K562 (cell line): Measurements from ENCODE around the gene PNPLA8. TPM values are rescaled to one million over a fixed set of nuclear protein-coding genes. Genes with fewer than 3 reads are reported as not detected.

ENCODE experiments used
- ATAC-seq: fragments of 200-7000 bp; cut with Tn5 transposase; 3 replicates; pipeline ENCODE4 v1.9.1; 2020; ENCODE audit warnings: moderate library complexity
- BruUV-seq: library from RNA; stranded (reverse); fragments of 400-500 nt; replicated peaks from 2 replicates; lab custom pipeline; 2021; lab: Mats Ljungman, UMichigan
- CTCF ChIA-PET: fragments of 300-600 bp; formaldehyde crosslinking; extraction: SDS; loops from one replicate; lab custom pipeline; 2021; ENCODE audit warnings: low intra/inter-chr PET ratio; lab: Yijun Ruan, JAX
- POLR2A ChIA-PET: fragments of 300-600, 350-650 bp; sonication (Branson Sonifier 250); formaldehyde crosslinking; extraction: SDS; loops from one replicate; lab custom pipeline; 2021; ENCODE audit warnings: antibody characterized with exemption, inconsistent platforms; lab: Yijun Ruan, JAX
- DNase-seq, 4 experiments: peaks; one replicate each; pipeline versions ENCODE4 v3.0.0 to v3.0.0-alpha.2; 2011 to 2018; ENCODE audit warnings: low spot score in 3 of 4, mixed read lengths in 3 of 4; ENCODE audit errors: extremely low read depth in 1 of 4
- FAIRE-seq: peaks from 2 replicates; lab custom pipeline; 2011; peaks lifted over from hg19 to GRCh38; lab: Jason Lieb, UNC
- H2AFZ ChIP-seq: 2 replicates; pipeline ENCODE4 v1.6.0; 2011; ENCODE audit warnings: low read depth, low read length, control low read depth, inconsistent platforms
- H3K27ac ChIP-seq: fragments of 200-600 bp; 3 replicates; pipeline ENCODE4 v1.8.0; 2011; ENCODE audit warnings: low read depth, mild to moderate bottlenecking, control low read depth, inconsistent platforms, low read length, moderate library complexity, mixed read lengths; ENCODE audit errors: extremely low read depth
- H3K27me3 ChIP-seq, 2 experiments: fragments of 300-600 bp in 1 of 2; 2 replicates in 1 of 2; 3 replicates in 1 of 2; pipeline versions ENCODE4 v1.6.0 to v1.8.0; 2011; ENCODE audit warnings: inconsistent platforms in 2 of 2, low read length in 2 of 2, mild to moderate bottlenecking in 1 of 2, mixed read lengths in 1 of 2, moderate library complexity in 1 of 2; ENCODE audit not compliant: control insufficient read depth in 2 of 2, insufficient read depth in 2 of 2
- H3K36me3 ChIP-seq: fragments of 300-600 bp; 3 replicates; pipeline ENCODE4 v1.8.0; 2011; ENCODE audit warnings: mild to moderate bottlenecking, low read length, inconsistent platforms; ENCODE audit not compliant: control insufficient read depth, insufficient read depth
- H3K4me1 ChIP-seq, 2 experiments: fragments of 200-600 bp in 1 of 2; replicated peaks in 1 of 2; 2 replicates in 1 of 2; 3 replicates in 1 of 2; pipeline versions ENCODE4 v1.5.1 to v1.8.0; 2011; ENCODE audit warnings: inconsistent platforms in 2 of 2, low read length in 2 of 2, mild to moderate bottlenecking in 1 of 2, mixed read lengths in 1 of 2, moderate library complexity in 1 of 2; ENCODE audit not compliant: control insufficient read depth in 2 of 2, insufficient read depth in 2 of 2
- H3K4me2 ChIP-seq: 2 replicates; pipeline ENCODE4 v1.6.1; 2011; ENCODE audit warnings: low read length, control low read depth, inconsistent platforms, mixed read lengths; ENCODE audit not compliant: insufficient read depth
- H3K4me3 ChIP-seq: fragments of 200-600 bp; sonication (generic), shearing (Covaris generic); 2 replicates; pipeline ENCODE4 v1.5.1; 2016; ENCODE audit warnings: control low read depth, inconsistent platforms
- H3K79me2 ChIP-seq: fragments of 200-600 bp; 3 replicates; pipeline ENCODE4 v1.8.0; 2011; ENCODE audit warnings: low read length, inconsistent platforms; ENCODE audit not compliant: control insufficient read depth, insufficient read depth
- H3K9ac ChIP-seq, 2 experiments: 2 replicates each; pipeline versions ENCODE4 v1.6.0 to v1.6.1; 2011; ENCODE audit warnings: low read depth in 2 of 2, low read length in 2 of 2, control low read depth in 1 of 2, inconsistent platforms in 1 of 2, mild to moderate bottlenecking in 1 of 2, mixed read lengths in 1 of 2; ENCODE audit not compliant: insufficient read depth in 1 of 2
- H3K9me1 ChIP-seq: one replicate; pipeline ENCODE4 v1.6.0; 2011; ENCODE audit warnings: inconsistent platforms, mild to moderate bottlenecking, low read length, moderate library complexity; ENCODE audit not compliant: control insufficient read depth, insufficient read depth
- H3K9me3 ChIP-seq: replicated peaks from 2 replicates; pipeline ENCODE4 v1.5.1; 2011; ENCODE audit warnings: low read depth, low read length, inconsistent platforms; ENCODE audit not compliant: control insufficient read depth, insufficient read depth
- H4K20me1 ChIP-seq: replicated peaks from 2 replicates; pipeline ENCODE4 v1.6.1; 2011; ENCODE audit warnings: low read length, inconsistent platforms, mixed read lengths; ENCODE audit not compliant: control insufficient read depth, insufficient read depth
- LEF1 ChIP-seq: fragments of 450-650 bp; IDR thresholded peaks from 2 replicates; pipeline ENCODE4 v1.6.1; 2016; ENCODE audit warnings: mild to moderate bottlenecking
- MBD2 ChIP-seq: sonication (generic); IDR thresholded peaks from 2 replicates; pipeline ENCODE4 v1.6.1; 2016; ENCODE audit warnings: low read depth, borderline replicate concordance
- POLR2G ChIP-seq: fragments of 200-400 bp; formaldehyde crosslinking; IDR thresholded peaks from 2 replicates; pipeline ENCODE4 v1.6.1; 2017; ENCODE audit warnings: low read depth, mild to moderate bottlenecking, antibody characterized with exemption, low read length, moderate library complexity
- RCOR1 ChIP-seq, 2 experiments: IDR thresholded peaks; 2 replicates each; pipeline ENCODE4 v1.6.1; 2012; ENCODE audit warnings: low read depth in 2 of 2, low read length in 2 of 2, borderline replicate concordance in 1 of 2, improper control_type of control experiment in 1 of 2
- ZNF589 ChIP-seq: fragments of 200-800 bp; sonication (Bioruptor generic); IDR thresholded peaks from 2 replicates; pipeline ENCODE4 v1.6.1; 2016; ENCODE audit warnings: low read depth, missing genetic modification characterization, missing compliant biosample characterization
- ZNF699 ChIP-seq: fragments of 250-450 bp; sonication (Bioruptor Pico); IDR thresholded peaks from 2 replicates; pipeline ENCODE4 v1.8.0; 2021; ENCODE audit warnings: mild to moderate bottlenecking, moderate library complexity; ENCODE audit not compliant: insufficient replicate concordance
- WGBS: fragments of 100-300 bp; shearing (Covaris generic); methylation state at CpG from one replicate; pipeline ENCODE4 v1.1.6; 2016; ENCODE audit warnings: low coverage, mixed read lengths; ENCODE audit not compliant: insufficient coverage; ENCODE audit errors: missing lambda C conversion rate; 5-methylcytosine and 5-hydroxymethylcytosine counted together
- in situ Hi-C: fragments of 300-500 bp; cut with MboI; formaldehyde crosslinking; loops from 4 replicates; pipeline ENCODE4 v1.15.0; 2018; ENCODE audit warnings: inconsistent platforms, mixed read lengths
- intact Hi-C: fragments of 100-400 bp; cut with micrococcal nuclease; formaldehyde crosslinking; loops from 2 replicates; pipeline ENCODE4 v1.14.2; 2022
- polyA plus RNA-seq, 8 experiments: library from polyadenylated mRNA; depleted of rRNA in 4 of 8; stranded (reverse) in 5 of 8; unstranded in 3 of 8; fragments of >200 nt; fragmentation: Nextera tagmentation in 2 of 8; fragmentation: Illumina TruSeq in 1 of 8; extraction: Ambion mirVana in 2 of 8; extraction: Trizol in 1 of 8; gene quantifications; 2 replicates each; pipeline versions ENCODE4 v1.2.1 to v1.2.3, GENCODE V29; 2011 to 2014; ENCODE audit warnings: inconsistent platforms in 1 of 8, missing spikeins in 1 of 8
- total RNA-seq, 7 experiments: library from RNA; depleted of rRNA in 6 of 7; stranded (reverse); fragments of >200 nt in 6 of 7; fragmentation: Illumina TruSeq in 2 of 7; extraction: Trizol in 2 of 7; gene quantifications; 2 replicates each; pipeline versions ENCODE4 v1.2.1 to v1.2.3, GENCODE V29; 2011 to 2021; ENCODE audit warnings: low replicate concordance in 1 of 7
- TF ChIP-seq, protein P1 (sequence below): IDR thresholded peaks from 2 replicates; pipeline ENCODE4 v1.6.1; 2011; ENCODE audit warnings: borderline replicate concordance, low read depth, mild to moderate bottlenecking, moderate library complexity, low read length; ENCODE audit not compliant: insufficient read depth, poor library complexity, severe bottlenecking
- TF ChIP-seq, protein P2 (sequence below): fragments of 250-450 bp; sonication (Bioruptor Pico); IDR thresholded peaks from 2 replicates; pipeline ENCODE4 v1.5.0; 2020; ENCODE audit warnings: mild to moderate bottlenecking
- TF ChIP-seq, protein P3 (sequence below): fragments of 450-650 bp; IDR thresholded peaks from 2 replicates; pipeline ENCODE4 v1.6.1; 2016; ENCODE audit warnings: borderline replicate concordance

The PNPLA8 gene
- total and polyA plus RNA-seq, 9 of the 15 experiments (the other 6 are each of a cell fraction or from before 2014, with no cell fraction given), result 12.8 to 27.6 (median 16.3) TPM

DNA sequence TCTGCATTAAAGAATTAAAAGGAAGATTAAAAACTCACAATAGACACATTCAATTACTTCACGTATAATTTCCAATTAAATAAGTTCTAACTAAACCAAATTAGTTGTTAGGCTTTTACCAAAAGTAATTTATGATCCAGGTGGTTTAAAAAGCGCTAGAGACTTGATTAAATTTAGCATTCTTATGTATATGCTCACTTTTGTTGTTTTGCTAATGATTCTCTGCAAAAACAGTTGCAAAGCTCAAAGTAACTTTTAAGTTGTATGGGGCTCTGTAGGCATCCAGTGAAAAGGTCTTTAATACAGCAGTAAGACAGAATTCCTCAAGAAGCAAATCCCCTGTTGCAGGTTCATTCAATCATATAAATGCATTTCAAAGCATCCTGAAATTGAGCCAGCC is 15.5 kb upstream of the PNPLA8 start:
- ATAC-seq (no peak), FAIRE-seq (no peak), DNase-seq (no peak)
- H4K20me1 ChIP-seq, result no peaks in the 10 kb centered on the region
- in situ Hi-C loops, result no loop called here
- H3K9me3 ChIP-seq, result 0 out of 2 replicates have a peak, but pooled peaks cover 1% of the 10 kb centered on the region
- peaks cover 9 to 29% of the 10 kb centered on the region in 2 experiments for H3K4me1 ChIP-seq
- BruUV-seq, result no TSS peak
- WGBS, result 46% methylated on average over 2 of the region's 2 CpGs
- TF ChIP-seq RCOR1 (IDR thresholded peaks at IDR 0.05; ENCODE audit: borderline replicate concordance in 1 of 2, low read depth in 2 of 2, low read length in 2 of 2) (no peak), POLR2G (no peak), ZNF699 (CRISPR knock-in tag) (no peak), ZNF589 (CRISPR knock-in tag) (no peak), LEF1 (no peak), MBD2 (no peak)
- TF ChIP-seq, protein P1, sequence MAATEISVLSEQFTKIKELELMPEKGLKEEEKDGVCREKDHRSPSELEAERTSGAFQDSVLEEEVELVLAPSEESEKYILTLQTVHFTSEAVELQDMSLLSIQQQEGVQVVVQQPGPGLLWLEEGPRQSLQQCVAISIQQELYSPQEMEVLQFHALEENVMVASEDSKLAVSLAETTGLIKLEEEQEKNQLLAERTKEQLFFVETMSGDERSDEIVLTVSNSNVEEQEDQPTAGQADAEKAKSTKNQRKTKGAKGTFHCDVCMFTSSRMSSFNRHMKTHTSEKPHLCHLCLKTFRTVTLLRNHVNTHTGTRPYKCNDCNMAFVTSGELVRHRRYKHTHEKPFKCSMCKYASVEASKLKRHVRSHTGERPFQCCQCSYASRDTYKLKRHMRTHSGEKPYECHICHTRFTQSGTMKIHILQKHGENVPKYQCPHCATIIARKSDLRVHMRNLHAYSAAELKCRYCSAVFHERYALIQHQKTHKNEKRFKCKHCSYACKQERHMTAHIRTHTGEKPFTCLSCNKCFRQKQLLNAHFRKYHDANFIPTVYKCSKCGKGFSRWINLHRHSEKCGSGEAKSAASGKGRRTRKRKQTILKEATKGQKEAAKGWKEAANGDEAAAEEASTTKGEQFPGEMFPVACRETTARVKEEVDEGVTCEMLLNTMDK, result no peak
- TF ChIP-seq, protein P2, sequence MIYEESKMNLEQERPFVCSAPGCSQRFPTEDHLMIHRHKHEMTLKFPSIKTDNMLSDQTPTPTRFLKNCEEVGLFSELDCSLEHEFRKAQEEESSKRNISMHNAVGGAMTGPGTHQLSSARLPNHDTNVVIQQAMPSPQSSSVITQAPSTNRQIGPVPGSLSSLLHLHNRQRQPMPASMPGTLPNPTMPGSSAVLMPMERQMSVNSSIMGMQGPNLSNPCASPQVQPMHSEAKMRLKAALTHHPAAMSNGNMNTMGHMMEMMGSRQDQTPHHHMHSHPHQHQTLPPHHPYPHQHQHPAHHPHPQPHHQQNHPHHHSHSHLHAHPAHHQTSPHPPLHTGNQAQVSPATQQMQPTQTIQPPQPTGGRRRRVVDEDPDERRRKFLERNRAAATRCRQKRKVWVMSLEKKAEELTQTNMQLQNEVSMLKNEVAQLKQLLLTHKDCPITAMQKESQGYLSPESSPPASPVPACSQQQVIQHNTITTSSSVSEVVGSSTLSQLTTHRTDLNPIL (CRISPR knock-in tag), result no peak
- TF ChIP-seq, protein P3, sequence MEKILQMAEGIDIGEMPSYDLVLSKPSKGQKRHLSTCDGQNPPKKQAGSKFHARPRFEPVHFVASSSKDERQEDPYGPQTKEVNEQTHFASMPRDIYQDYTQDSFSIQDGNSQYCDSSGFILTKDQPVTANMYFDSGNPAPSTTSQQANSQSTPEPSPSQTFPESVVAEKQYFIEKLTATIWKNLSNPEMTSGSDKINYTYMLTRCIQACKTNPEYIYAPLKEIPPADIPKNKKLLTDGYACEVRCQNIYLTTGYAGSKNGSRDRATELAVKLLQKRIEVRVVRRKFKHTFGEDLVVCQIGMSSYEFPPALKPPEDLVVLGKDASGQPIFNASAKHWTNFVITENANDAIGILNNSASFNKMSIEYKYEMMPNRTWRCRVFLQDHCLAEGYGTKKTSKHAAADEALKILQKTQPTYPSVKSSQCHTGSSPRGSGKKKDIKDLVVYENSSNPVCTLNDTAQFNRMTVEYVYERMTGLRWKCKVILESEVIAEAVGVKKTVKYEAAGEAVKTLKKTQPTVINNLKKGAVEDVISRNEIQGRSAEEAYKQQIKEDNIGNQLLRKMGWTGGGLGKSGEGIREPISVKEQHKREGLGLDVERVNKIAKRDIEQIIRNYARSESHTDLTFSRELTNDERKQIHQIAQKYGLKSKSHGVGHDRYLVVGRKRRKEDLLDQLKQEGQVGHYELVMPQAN, result no peak
- H3K27me3 ChIP-seq, result no peaks in the 10 kb centered on the region
- CTCF ChIA-PET, result no interaction called here
- no peak overlapping the region for H3K27ac ChIP-seq
- H3K36me3 ChIP-seq, result no peaks in the 10 kb centered on the region
- intact Hi-C loops, result no loop called here
- H3K79me2 ChIP-seq, result no peaks in the 10 kb centered on the region
- POLR2A ChIA-PET, result no interaction called here
- H3K9me1 ChIP-seq, result no peaks in the 10 kb centered on the region
- no peak overlapping the region for H3K4me3 ChIP-seq
- H3K9ac ChIP-seq, result no peak overlapping the region
- no peak overlapping the region for H2AFZ ChIP-seq
- no peak overlapping the region for H3K4me2 ChIP-seq
